Esophagus muscularis mucosa (tissue), 4 donors: ENCODE results near the gene CFAP92.

Experiments
- CTCF ChIP-seq, 3 experiments: fragments of 200-600 bp in 2 of 3; fragments of 450-650 bp in 1 of 3; sonication (generic) in 2 of 3; IDR thresholded peaks; one replicate each; pipeline ENCODE4 v1.5.1; 2017 to 2019; ENCODE audit warnings: antibody characterized with exemption in 3 of 3, mild to moderate bottlenecking in 2 of 3, moderate library complexity in 1 of 3
- EP300 ChIP-seq: sonication (generic); formaldehyde crosslinking; IDR thresholded peaks from one replicate; pipeline ENCODE4 v1.6.1; 2017; ENCODE audit warnings: antibody characterized with exemption
- POLR2A ChIP-seq: fragments of 450-650 bp; IDR thresholded peaks from one replicate; pipeline ENCODE4 v1.6.1; 2017; ENCODE audit warnings: antibody characterized with exemption, moderate library complexity, mild to moderate bottlenecking, low read depth
- POLR2AphosphoS5 ChIP-seq, 2 donors: sonication (generic); formaldehyde crosslinking; IDR thresholded peaks; one replicate each; pipeline ENCODE4 v1.6.1; 2017; ENCODE audit warnings: antibody characterized with exemption in 2 of 2

DNA sequence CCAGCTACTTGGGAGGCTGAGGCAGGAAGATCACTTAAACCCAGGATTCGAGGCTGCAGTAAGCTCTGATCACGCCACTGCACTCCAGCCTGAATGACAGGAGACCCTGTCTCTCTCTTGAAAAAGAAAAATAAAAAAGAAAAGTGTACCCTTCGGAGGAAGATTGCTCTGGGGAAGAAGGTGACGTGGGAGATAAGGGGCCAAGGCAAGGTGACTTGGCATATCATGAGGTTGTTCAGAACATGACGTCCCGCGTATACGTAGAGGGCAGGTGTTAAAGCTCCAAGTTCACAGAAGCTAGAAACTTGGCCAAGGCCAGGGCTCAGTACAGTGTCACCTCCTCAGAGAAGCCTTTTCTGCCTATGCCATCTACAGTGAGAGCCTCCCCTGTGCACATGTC is 121.1 kb downstream of the CFAP92 start:
- TF ChIP-seq POLR2AphosphoS5 (IDR thresholded peaks at IDR 0.05) (no peak), CTCF (IDR thresholded peaks at IDR 0.05) (no peak), POLR2A (no peak), EP300 (no peak)
